ENCODE data around the gene SLC6A16. TPM values are rescaled to one million over a fixed set of nuclear protein-coding genes. Genes with fewer than 3 reads are reported as not detected.

Gene SLC6A16
- total RNA-seq, 1 donor from 2014 or later, result not detected

GRCh38 chr19:49338691-49339300, 13.8 kb upstream of the SLC6A16 start:
- no peak overlapping the region for H3K27ac ChIP-seq (ENCODE audit: low read depth, low read length)
- peaks cover 3 to 15% (median 7%) of the 10 kb centered on the region in 3 donors for H3K36me3 ChIP-seq (ENCODE audit: control insufficient read depth in 3 of 3, insufficient read depth in 3 of 3, low read length in 3 of 3)
- peaks cover 12 to 17% (median 13%) of the 10 kb centered on the region in 3 donors for H3K4me1 ChIP-seq (ENCODE audit: control insufficient read depth in 3 of 3, insufficient read depth in 3 of 3, low read length in 3 of 3)

GRCh38 chr19:49338023-49338677, 13.2 kb upstream of the SLC6A16 start:
- H3K9ac ChIP-seq (ENCODE audit: low read depth in 1 of 3, low read length in 3 of 3), result no peak overlapping the region
- peak overlapping the region in 2 of 3 donors; percentile 16 to 59 for H3K4me3 ChIP-seq (ENCODE audit: low read length in 3 of 3)
- H3K27me3 ChIP-seq (ENCODE audit: control insufficient read depth in 3 of 3, insufficient read depth in 3 of 3, low read length in 3 of 3), result peaks cover 0 to 16% (median 11%) of the 10 kb centered on the region in 3 donors
- H3K36me3 ChIP-seq (ENCODE audit: control insufficient read depth in 3 of 3, insufficient read depth in 3 of 3, low read length in 3 of 3), result peaks cover 3 to 14% (median 7%) of the 10 kb centered on the region in 3 donors
- H3K27ac ChIP-seq (ENCODE audit: low read depth, low read length), result no peak overlapping the region
- H3K4me1 ChIP-seq (ENCODE audit: control insufficient read depth in 3 of 3, insufficient read depth in 3 of 3, low read length in 3 of 3), result peaks cover 12 to 17% (median 13%) of the 10 kb centered on the region in 3 donors
- no peaks in the 10 kb centered on the region for H3K9me3 ChIP-seq (ENCODE audit: control insufficient read depth in 3 of 3, low read length in 3 of 3)

More at GRCh38 chr19:49338691-49339300, 13.8 kb upstream of the SLC6A16 start:
- peak overlapping the region; percentile 59 to 62 (median 61) for H3K4me3 ChIP-seq (ENCODE audit: low read length in 3 of 3)
- peak overlapping the region in 2 of 3 donors; percentile 23 to 54 for H3K9ac ChIP-seq (ENCODE audit: low read depth in 1 of 3, low read length in 3 of 3)
- no peaks in the 10 kb centered on the region for H3K9me3 ChIP-seq (ENCODE audit: control insufficient read depth in 3 of 3, low read length in 3 of 3)
- peaks cover 0 to 16% (median 11%) of the 10 kb centered on the region in 3 donors for H3K27me3 ChIP-seq (ENCODE audit: control insufficient read depth in 3 of 3, insufficient read depth in 3 of 3, low read length in 3 of 3)

GRCh38 chr19:49337267-49338022, 12.5 kb upstream of the SLC6A16 start:
- Histone ChIP-seq H3K27me3 (ENCODE audit: control insufficient read depth in 3 of 3, insufficient read depth in 3 of 3, low read length in 3 of 3) (peaks cover 0 to 16% (median 11%) of the 10 kb centered on the region in 3 donors), H3K9me3 (ENCODE audit: control insufficient read depth in 3 of 3, low read length in 3 of 3) (no peaks in the 10 kb centered on the region), H3K4me3 (ENCODE audit: low read length in 3 of 3) (no peak overlapping the region), H3K4me1 (ENCODE audit: control insufficient read depth in 3 of 3, insufficient read depth in 3 of 3, low read length in 3 of 3) (peaks cover 12 to 17% (median 13%) of the 10 kb centered on the region in 3 donors), H3K36me3 (ENCODE audit: control insufficient read depth in 3 of 3, insufficient read depth in 3 of 3, low read length in 3 of 3) (peaks cover under 1 to 8% (median 2%) of the 10 kb centered on the region in 3 donors), H3K9ac (ENCODE audit: low read depth in 1 of 3, low read length in 3 of 3) (no peak overlapping the region), H3K27ac (ENCODE audit: low read depth, low read length) (no peak overlapping the region)

- Histone ChIP-seq H3K27ac (ENCODE audit: low read depth, low read length) (no peak overlapping the region), H3K9ac (ENCODE audit: low read depth in 1 of 3, low read length in 3 of 3) (no peak overlapping the region), H3K36me3 (ENCODE audit: control insufficient read depth in 3 of 3, insufficient read depth in 3 of 3, low read length in 3 of 3) (peaks cover 0 to 7% (median 0%) of the 10 kb centered on the region in 3 donors), H3K4me3 (ENCODE audit: low read length in 3 of 3) (no peak overlapping the region), H3K27me3 (ENCODE audit: control insufficient read depth in 3 of 3, insufficient read depth in 3 of 3, low read length in 3 of 3) (peaks cover 0 to 16% (median 11%) of the 10 kb centered on the region in 3 donors), H3K9me3 (ENCODE audit: control insufficient read depth in 3 of 3, low read length in 3 of 3) (no peaks in the 10 kb centered on the region), H3K4me1 (ENCODE audit: control insufficient read depth in 3 of 3, insufficient read depth in 3 of 3, low read length in 3 of 3) (peaks cover 12 to 17% (median 13%) of the 10 kb centered on the region in 3 donors)
Measured at GRCh38 chr19:49336482-49337266, 11.7 kb upstream of the SLC6A16 start.

GRCh38 chr19:49335784-49336481, 10.9 kb upstream of the SLC6A16 start:
- no peaks in the 10 kb centered on the region for H3K36me3 ChIP-seq (ENCODE audit: control insufficient read depth in 3 of 3, insufficient read depth in 3 of 3, low read length in 3 of 3)
- no peaks in the 10 kb centered on the region for H3K9me3 ChIP-seq (ENCODE audit: control insufficient read depth in 3 of 3, low read length in 3 of 3)
- H3K27ac ChIP-seq (ENCODE audit: low read depth, low read length), result no peak overlapping the region
- H3K27me3 ChIP-seq (ENCODE audit: control insufficient read depth in 3 of 3, insufficient read depth in 3 of 3, low read length in 3 of 3), result peaks cover 0 to 16% (median 11%) of the 10 kb centered on the region in 3 donors
- H3K9ac ChIP-seq (ENCODE audit: low read depth in 1 of 3, low read length in 3 of 3), result no peak overlapping the region
- H3K4me1 ChIP-seq (ENCODE audit: control insufficient read depth in 3 of 3, insufficient read depth in 3 of 3, low read length in 3 of 3), result peaks cover 12 to 13% (median 13%) of the 10 kb centered on the region in 3 donors
- H3K4me3 ChIP-seq (ENCODE audit: low read length in 3 of 3), result peak overlapping the region in 1 of 3 donors; percentile 20

- H3K27ac ChIP-seq (ENCODE audit: low read depth, low read length), result no peak within 1 kb of the TSS
- H3K9me3 ChIP-seq (ENCODE audit: control insufficient read depth in 3 of 3, low read length in 3 of 3), result no peaks in the 10 kb centered on the region
- no peak within 1 kb of the TSS for H3K9ac ChIP-seq (ENCODE audit: low read depth in 1 of 3, low read length in 3 of 3)
- H3K4me1 ChIP-seq (ENCODE audit: control insufficient read depth in 3 of 3, insufficient read depth in 3 of 3, low read length in 3 of 3), result peaks cover 12 to 13% (median 13%) of the 10 kb centered on the region in 3 donors
- H3K4me3 ChIP-seq (ENCODE audit: low read length in 3 of 3), result peak within 1 kb of the TSS in 2 of 3 donors; percentile 20 to 22
- H3K27me3 ChIP-seq (ENCODE audit: control insufficient read depth in 3 of 3, insufficient read depth in 3 of 3, low read length in 3 of 3), result peaks cover 0 to 16% (median 11%) of the 10 kb centered on the region in 3 donors
- no peaks in the 10 kb centered on the region for H3K36me3 ChIP-seq (ENCODE audit: control insufficient read depth in 3 of 3, insufficient read depth in 3 of 3, low read length in 3 of 3)
Measured at GRCh38 chr19:49335071-49335783, 10.2 kb upstream of the SLC6A16 start, which contains the start of gene CD37. CD37 (plus strand) TSS chr19:49335406; CDS start chr19:49335541, 135 bp downstream.

- Histone ChIP-seq H3K4me1 (ENCODE audit: control insufficient read depth in 3 of 3, insufficient read depth in 3 of 3, low read length in 3 of 3) (peaks cover 4 to 6% (median 5%) of the 10 kb centered on the region in 3 donors), H3K9ac (ENCODE audit: low read depth in 1 of 3, low read length in 3 of 3) (no peak overlapping the region), H3K4me3 (ENCODE audit: low read length in 3 of 3) (no peak overlapping the region), H3K9me3 (ENCODE audit: control insufficient read depth in 3 of 3, low read length in 3 of 3) (no peaks in the 10 kb centered on the region), H3K27me3 (ENCODE audit: control insufficient read depth in 3 of 3, insufficient read depth in 3 of 3, low read length in 3 of 3) (peaks cover 0 to 9% (median 6%) of the 10 kb centered on the region in 3 donors), H3K36me3 (ENCODE audit: control insufficient read depth in 3 of 3, insufficient read depth in 3 of 3, low read length in 3 of 3) (no peaks in the 10 kb centered on the region), H3K27ac (ENCODE audit: low read depth, low read length) (no peak overlapping the region)
Measured at GRCh38 chr19:49333811-49334288, 8.9 kb upstream of the SLC6A16 start.

- no peak overlapping the region for H3K4me3 ChIP-seq (ENCODE audit: low read length in 3 of 3)
- no peaks in the 10 kb centered on the region for H3K9me3 ChIP-seq (ENCODE audit: control insufficient read depth in 3 of 3, low read length in 3 of 3)
- no peak overlapping the region for H3K27ac ChIP-seq (ENCODE audit: low read depth, low read length)
- peaks cover 0 to 5% (median 2%) of the 10 kb centered on the region in 3 donors for H3K27me3 ChIP-seq (ENCODE audit: control insufficient read depth in 3 of 3, insufficient read depth in 3 of 3, low read length in 3 of 3)
- no peaks in the 10 kb centered on the region for H3K36me3 ChIP-seq (ENCODE audit: control insufficient read depth in 3 of 3, insufficient read depth in 3 of 3, low read length in 3 of 3)
- peaks cover under 1 to 2% (median 2%) of the 10 kb centered on the region in 3 donors for H3K4me1 ChIP-seq (ENCODE audit: control insufficient read depth in 3 of 3, insufficient read depth in 3 of 3, low read length in 3 of 3)
- H3K9ac ChIP-seq (ENCODE audit: low read depth in 1 of 3, low read length in 3 of 3), result no peak overlapping the region
Measured at GRCh38 chr19:49333418-49333805, 8.4 kb upstream of the SLC6A16 start.
